ENCODE results near the gene HOXB5.

GRCh38 chr17:48593126-48593829, at the start of gene HOXB5:
- TF ChIP-seq CTCF (IDR thresholded peaks at IDR 0.05) (no peak), ZFX (IDR thresholded peaks at IDR 0.05; ENCODE audit: borderline replicate concordance) (no peak)
